WI38 (cell line): ENCODE measurements around the gene SIPA1L2.

ENCODE experiments used
- H3K4me3 ChIP-seq: 2 replicates; pipeline ENCODE4 v1.5.1; 2011; ENCODE audit warnings: low read depth, mild to moderate bottlenecking, control low read depth, low read length
- TF ChIP-seq, protein P1 (sequence below): IDR thresholded peaks from 2 replicates; pipeline ENCODE4 v1.5.1; 2012; ENCODE audit warnings: low read depth, mild to moderate bottlenecking, control low read depth, low read length

SIPA1L2 gene

DNA sequence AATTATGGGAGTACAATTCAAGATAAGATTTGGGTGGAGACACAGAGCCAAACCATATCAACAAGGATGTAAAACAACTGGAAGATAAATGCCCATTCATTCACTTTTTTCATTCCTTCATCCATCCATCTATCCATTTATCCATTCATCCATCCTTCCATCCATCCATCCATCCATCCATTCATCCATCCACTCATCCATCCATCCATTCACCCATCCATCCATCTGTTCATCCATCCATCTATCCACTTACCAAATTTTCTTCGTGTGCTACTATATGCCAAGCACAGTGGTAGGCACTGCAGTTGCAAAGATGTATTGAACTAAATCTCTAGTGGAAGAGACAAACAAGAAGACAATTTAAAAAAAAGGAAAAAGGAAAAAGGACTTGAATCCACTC, 14.3 kb upstream of the SIPA1L2 start:
- TF ChIP-seq, protein P1, sequence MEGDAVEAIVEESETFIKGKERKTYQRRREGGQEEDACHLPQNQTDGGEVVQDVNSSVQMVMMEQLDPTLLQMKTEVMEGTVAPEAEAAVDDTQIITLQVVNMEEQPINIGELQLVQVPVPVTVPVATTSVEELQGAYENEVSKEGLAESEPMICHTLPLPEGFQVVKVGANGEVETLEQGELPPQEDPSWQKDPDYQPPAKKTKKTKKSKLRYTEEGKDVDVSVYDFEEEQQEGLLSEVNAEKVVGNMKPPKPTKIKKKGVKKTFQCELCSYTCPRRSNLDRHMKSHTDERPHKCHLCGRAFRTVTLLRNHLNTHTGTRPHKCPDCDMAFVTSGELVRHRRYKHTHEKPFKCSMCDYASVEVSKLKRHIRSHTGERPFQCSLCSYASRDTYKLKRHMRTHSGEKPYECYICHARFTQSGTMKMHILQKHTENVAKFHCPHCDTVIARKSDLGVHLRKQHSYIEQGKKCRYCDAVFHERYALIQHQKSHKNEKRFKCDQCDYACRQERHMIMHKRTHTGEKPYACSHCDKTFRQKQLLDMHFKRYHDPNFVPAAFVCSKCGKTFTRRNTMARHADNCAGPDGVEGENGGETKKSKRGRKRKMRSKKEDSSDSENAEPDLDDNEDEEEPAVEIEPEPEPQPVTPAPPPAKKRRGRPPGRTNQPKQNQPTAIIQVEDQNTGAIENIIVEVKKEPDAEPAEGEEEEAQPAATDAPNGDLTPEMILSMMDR, result no peak

GRCh38 chr1:232643251-232643650, 13.3 kb upstream of the SIPA1L2 start:
- TF ChIP-seq, protein P1, result no peak

More for the DNA sequence above, 14.3 kb upstream of the SIPA1L2 start:
- no peak overlapping the region for H3K4me3 ChIP-seq

DNA sequence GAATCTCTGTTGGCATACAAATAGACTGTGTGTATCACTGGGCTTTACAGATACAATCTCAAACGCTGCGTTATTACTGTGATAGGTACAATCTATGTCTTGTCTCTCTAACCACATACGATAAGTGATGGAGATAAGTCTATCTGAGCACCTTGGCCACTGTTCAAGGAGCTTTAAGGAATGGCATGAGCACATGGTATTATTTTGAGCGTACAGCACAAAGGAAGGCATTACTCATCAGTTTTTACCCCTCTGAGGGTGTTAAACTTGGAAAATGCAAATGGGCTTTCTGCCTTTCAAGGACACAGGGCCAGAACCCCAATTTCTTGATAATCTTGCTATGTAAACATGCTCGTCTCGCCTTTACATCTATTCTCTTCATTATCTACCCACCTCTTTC, 11.6 kb upstream of the SIPA1L2 start:
- TF ChIP-seq, protein P1, result no peak
- no peak overlapping the region for H3K4me3 ChIP-seq

More at GRCh38 chr1:232643251-232643650, 13.3 kb upstream of the SIPA1L2 start:
- H3K4me3 ChIP-seq, result no peak overlapping the region

DNA sequence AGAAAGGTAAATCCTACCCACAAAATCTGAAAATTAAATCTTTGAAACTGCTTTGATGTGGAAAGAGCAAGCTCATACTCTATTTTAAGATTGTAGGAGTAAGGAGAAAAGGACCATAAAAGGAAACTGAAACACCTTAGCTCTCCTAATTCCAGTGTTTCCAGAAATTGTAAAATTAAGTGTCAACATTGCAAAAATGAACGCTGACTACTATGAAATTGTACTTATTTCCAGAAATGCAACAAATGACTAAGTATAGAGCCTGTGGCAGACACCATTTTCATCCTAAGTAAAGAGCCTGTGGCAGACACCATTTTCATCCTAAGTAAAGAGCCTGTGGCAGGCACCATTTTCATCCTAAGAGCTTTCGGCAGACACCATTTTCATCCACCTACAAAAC, 6.9 kb upstream of the SIPA1L2 start:
- TF ChIP-seq, protein P1, result no peak
- H3K4me3 ChIP-seq, result no peak overlapping the region

DNA sequence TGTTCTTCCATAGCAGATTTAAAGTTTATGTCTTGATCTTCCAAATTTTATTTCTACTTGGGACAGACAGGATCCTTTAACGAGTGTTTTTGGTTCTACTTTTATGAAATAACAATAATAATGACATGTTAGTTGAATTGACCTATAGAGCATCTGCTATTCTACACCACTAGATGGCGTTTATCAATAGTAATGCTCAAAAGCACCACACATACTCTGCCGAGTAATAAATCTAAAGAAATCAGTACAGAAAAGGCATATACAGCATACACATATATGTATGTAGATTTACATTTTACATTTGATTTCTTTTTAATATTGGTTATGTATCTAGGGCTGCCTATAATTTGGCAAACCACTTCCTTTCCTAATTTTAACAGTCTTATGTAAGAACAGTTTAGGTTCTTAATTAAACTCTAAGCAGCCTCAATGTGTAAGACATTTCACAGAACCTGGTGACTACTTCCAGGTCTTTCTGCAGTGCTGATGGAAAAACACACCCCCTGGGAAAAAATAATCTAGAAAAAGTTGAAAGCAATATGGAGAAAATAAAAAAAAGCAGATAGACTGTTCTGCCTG, 5.9 kb upstream of the SIPA1L2 start:
- TF ChIP-seq, protein P1, result peak; percentile 30

DNA sequence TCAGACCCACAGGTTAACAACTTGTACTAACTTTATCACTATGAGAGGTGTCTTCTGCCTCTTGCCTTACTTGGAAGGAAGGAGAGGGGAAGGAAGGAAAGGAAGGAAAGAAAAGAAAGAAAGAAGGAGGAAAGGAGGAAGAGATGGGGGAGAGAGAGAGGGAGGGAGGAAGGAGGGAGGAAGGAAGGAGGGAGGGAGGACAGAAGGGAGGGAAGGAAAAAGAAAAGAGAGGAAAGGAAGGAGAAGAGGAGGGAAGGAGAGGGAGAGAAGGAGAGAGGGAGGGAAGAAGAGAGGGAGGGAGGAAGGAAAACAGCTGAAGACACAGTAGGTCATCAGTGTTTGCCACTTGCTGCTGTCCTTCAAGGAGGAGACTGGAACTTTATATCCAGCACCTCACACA, 5.3 kb upstream of the SIPA1L2 start:
- TF ChIP-seq, protein P1, result no peak
- H3K4me3 ChIP-seq, result no peak overlapping the region

More for the DNA sequence above, 5.9 kb upstream of the SIPA1L2 start:
- no peak overlapping the region for H3K4me3 ChIP-seq

- TF ChIP-seq, protein P1, result no peak
- no peak overlapping the region for H3K4me3 ChIP-seq
These were observed 4.2 kb upstream of the SIPA1L2 start for GRCh38 chr1:232634096-232634495.
